Measurements from ENCODE around the gene SERPINA6.

DNA sequence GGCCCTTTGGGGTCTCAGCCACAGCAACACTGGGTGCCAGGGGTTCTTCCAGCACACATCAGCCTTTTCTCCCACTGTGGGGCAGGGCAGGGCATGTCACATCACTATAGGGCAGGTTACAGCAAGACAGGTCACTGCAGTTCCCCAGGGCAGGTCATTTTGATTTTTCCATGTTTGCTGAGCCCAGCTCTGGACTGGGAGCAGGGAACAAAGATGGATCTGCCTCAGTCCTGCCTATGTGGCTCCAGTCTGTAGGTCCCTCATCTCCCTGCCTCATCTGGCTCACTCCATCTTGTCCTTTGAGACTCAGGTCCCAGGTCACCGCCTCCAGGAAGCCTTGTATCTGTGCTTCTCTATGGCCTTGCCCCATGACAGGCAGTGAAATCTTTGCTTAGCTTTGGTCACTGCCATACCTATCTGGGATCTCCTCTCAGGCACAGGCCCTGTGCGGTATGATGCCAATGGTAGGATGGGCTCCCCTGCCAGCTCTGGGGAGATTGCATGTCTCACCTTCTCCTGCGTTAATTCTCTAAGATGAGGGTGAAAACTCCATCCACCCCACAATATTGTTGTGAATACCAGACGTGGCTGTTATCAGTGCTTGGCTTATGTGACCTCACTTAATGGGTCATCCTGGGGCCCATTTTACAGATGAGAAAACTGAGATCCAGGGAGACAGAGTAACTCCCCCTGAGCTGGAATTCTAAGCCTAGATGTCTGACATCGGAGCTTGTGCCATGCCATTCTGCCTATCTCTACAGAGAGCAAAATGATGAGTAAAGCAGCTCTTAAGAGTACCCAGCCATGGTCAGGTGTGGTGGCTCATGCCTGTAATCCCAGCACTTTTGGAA is 1.5 kb downstream of the SERPINA6 start:
- TF ChIP-seq CTCF (IDR thresholded peaks at IDR 0.05) = no peak
- TF ChIP-seq POLR2A (IDR thresholded peaks at IDR 0.05) = no peak

All from testis (tissue), 2 donors.